Fibroblast of the conjunctiva (primary cell): ENCODE results near the gene HOXA4.

ENCODE experiments used
- DNase-seq: peaks from one replicate; pipeline ENCODE4 v3.0.0-alpha.2; 2010; ENCODE audit warnings: low read depth

Gene HOXA4

DNA sequence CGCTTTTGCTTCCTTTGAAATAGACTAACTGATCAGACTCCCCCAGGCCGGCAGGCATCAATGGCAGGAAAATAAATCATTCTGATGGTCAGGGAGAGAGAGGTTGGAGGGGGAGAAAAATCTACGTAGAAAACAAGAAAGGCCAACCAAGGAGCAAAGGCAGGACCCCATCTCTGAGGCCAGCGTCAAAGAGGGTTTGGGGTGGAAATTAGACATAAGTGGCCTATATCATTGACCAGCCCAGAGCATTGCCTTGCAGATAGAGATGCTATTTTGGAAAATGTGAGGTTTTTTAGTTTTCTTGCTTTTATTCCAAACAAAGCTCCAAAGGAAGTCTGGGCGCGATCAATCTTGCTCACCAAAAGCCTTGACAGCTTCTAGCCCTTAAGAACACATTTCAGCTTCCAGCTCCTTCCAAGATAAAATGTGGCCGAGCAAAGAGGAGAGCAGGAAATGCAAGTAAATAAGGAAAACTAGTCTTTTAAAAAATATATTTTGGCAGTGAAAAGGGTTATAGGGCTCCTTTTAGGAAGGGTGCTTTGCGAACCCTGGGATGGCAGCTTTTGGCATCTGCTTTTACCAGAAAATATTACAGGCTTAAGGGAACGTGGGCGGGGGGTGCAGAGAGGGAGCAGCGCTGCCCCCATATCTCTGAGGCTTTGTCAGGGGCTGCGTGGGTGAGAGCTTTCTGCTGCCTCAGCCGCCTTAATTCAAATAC lies 26.1 kb downstream of the HOXA4 start:
- no peak for DNase-seq

DNA sequence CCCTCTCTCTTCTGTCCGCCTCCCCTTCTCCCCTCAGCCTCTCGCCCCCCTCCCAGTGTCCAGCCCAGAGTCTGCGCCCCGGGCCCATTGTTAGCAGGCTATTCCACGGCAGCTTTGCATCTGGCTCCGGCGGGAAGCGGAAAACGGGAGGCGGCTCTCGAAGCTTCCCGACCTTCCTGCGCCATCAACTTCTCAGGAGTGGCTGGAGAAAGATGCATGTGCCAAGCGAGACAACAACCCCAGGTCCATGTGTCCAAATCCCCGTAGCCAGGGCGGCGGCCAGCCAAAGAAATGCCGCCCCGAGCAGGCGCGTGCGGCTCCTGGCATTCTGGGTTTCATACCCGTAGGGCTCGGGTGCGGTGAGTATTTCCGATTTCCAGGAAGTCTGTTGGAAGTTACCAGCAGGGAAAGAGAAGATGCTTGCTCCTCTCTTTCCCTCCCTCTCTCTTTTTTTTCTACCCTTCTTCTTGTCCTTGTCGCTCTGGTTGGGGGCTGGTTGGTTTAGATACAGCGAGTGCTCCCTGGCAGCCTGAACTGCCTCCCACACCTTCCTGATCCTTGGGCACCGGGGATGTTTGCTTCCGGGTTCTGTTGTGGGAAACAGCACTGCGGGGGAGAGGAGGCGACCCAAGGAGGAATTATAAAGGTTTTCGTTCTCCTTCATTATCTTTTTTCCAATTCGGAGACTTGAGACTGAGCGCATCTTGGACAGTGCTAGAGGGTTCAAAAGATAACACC lies 26.9 kb downstream of the HOXA4 start:
- DNase-seq = no peak

- no peak for DNase-seq
These were observed 27.7 kb downstream of the HOXA4 start, which contains the start of gene HOXA2 for GRCh38 chr7:27102581-27103442. TSS of gene HOXA2 (minus strand) at chr7:27102683. CDS start at chr7:27102500, 183 bp downstream.

DNA sequence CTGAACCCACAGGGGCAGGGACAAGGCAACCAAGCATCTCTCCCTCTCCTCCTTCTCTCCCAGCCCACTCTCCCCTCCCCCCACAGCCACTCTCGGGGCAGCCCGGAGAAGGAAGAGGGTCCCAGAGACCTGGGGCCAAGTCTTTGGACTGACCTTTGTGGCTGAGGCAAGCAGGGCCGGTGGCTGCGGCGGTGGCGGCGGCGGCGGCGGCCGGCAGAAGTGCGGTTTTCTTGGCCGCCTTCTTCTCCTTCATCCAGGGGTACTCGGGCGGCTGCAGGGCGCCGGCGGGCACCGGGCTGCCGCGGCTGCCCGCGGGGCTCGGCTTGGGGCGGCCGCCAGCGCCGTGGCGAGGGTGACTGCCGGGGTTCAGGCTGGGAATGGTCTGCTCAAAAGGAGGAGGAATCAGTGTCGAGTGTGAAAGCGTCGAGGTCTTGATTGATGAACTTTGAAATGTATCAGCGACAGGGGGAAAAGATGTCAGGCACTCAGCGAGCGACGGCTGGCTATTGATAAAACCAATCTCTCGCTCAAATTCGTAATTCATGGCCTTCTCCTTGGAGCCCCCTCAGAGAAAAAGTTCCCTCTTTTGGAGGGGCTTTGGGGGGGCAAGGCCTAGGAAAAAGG lies 28.5 kb downstream of the HOXA4 start:
- DNase-seq = no peak

GRCh38 chr7:27101171-27101956 lies 29.2 kb downstream of the HOXA4 start:
- DNase-seq = no peak

DNA sequence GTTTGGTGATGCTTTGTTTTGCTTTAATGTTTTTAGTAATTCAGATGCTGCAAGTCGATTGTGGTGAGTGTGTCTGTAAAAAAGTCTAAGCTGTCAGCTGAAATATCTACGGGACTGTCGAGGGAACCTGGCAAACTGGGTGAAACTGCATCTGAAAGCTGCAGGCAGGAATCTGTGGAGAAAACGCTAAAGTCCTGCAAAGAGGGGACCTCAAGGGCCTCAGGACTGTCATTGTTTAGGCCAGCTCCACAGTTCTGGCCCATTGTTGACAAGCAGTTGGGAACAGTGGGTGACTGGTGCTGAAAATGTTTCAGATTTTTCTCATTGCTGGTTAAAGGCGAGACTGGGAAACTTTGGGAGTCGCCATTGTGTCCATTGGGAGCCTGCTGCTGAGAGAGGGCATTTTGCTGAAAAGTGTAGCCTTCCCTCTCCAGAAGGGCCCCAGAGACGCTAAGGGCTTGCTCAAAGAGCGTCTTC lies 29.8 kb downstream of the HOXA4 start:
- no peak for DNase-seq

DNA sequence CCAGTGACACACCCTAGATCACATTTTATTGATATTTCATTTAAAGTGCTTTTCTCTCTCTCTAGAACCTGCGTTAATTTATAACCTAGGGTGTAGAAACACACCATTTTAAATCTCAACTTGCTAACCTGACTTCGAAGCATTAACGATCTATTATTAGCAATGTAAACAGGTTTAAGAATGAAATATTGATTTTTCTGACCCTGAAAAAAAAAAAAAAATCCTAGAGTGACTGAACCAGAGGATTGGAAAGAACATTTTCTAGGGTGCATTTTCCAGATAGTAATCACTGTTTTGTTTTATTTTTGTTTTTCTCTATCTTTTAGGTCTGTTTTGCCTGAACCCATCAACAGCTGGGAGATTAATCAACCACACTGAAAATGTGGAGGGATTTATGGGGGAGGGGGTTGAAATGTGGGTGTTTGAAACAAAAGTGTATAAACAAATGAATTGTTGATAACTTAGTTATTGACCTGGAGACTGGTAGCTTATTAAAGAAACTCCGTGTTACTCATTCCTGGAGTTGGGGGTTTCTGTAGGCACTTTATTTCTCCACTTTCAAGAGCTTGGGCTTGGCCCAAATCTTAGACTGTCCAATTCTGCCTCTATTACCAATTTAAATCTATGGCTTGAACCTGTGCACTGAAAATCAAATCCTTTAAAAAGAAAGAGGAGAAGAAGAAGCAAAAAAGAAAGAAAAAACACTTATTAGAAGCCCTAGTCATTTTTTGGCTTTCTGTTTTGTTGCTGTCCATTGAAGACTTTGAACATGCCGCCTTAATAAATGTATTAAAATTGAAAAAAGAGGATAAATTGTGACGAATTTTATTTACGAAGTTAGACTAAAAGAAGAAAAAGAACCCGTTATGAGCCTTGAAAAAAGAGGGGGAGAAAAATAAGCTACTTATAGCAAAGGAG lies 30.8 kb downstream of the HOXA4 start:
- no peak for DNase-seq

DNA sequence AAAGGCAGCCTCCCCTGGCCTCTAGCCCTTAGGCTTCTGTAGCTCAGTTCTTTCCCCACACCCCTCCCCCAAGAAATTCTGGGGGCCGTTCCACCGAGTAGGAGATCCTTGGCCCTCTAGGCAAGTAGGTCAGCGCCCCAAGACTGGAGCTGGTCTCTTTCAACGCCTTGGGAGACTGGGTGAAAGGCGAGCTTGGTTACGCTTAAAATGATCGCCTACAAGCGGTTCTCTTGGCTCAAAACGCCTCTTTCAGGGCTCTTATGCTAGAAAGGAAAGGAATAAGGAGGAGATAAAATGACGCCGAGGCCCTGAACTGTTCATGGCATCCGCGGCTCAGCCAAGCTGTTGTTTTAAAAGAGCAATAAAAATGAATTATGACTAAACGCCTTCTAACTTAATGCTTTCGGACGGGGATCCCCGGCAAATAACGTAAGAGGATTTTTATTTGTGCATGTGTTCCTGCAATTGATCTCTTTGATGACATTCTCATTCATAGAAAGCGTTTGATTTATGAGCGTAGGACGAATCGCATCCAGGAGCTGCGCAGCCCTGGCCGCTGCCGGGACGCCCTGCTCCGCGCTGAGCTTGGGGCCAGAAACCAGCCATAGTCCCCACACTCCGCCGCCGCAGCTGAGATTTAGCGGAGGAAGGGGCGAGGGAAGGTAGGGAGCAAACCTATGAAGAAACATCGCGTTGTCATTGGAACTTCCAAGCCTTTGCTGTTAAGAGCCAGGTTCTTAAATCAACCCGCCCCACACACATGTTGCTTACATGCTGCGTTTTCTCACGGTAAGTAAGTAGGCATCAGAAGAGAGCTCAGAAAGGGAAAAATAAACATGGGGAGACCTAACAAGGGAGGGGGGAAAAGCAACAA lies 31.7 kb downstream of the HOXA4 start:
- DNase-seq = no peak

DNA sequence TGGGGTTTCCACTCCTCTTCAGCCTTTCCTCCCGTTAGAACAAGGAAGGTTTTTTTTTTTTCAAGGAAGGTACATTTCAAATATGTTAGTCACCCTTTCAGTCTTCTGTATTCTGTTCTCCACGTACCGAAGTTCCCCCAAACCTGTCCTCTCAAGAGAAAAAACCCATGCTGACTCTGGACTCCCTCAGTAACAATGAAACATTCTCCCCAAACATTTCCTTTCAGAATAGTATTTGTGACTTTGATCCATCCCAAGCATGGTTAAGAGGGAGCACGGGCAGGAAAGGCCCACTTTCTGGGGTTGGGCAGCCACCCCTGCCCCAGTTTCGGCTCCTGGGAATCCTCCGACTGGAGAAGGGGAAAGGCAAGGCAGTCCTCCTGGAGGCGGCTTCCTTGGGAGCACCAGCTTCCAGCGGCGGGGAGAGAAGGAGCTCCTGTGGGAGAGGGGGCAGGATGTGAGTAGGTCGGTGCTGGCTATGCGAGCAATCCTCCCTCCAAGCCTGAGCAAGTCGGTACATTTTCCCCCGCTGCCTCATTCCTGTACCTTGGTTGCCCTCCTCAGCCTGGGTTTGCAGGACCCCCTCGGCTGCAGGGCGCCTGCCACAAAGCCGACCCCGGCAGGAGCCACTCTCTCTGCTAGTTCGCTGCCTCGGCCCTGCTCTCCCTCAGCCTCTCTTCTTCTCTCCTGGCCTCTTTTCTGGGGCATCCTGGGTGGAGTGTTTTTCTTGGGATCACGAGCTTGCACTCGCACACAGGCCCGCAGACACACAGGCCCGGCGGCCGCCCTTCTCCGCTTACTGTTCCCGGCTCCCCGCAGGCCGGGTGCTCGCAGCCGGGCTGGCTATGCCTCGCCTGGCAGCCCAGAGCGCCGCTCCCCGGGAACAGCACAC lies 32.6 kb downstream of the HOXA4 start:
- no peak for DNase-seq

DNA sequence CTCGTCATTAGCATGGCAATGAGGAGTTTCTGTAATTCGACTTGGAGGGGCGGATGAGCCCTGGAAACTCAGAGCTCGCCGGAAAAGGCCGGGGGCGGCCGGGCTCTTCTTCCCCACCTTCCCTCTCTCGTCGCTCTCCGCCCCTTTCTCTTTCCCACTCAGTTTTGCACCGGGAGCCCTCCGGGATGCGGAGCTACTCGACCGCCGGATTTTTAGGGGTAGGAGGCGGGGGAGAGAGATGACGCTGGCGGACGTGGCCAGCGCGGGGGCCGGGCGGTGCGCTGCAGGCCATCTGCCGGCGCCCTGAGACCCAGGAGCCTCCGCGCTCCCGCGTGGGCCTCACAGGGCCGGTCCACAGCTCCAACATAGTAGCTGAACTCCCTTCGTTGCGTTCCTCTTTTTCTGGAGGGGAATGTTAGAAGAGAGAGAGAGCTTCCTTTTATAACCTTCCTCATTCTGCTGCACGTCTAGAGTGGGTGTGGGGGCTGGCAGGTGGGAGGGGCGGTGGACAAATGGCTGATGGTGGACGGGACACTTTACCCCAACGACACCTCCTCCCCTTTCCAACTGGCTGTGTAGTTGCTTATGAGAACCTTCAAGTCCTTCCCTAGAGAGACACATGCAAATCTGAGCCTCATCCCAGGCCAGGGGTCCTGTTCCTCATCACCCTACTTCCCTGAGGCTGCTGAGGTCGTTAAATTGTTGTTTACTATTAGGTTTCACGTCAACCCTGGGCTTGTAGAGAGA lies 33.6 kb downstream of the HOXA4 start:
- DNase-seq = no peak

GRCh38 chr7:27095897-27096767 lies 34.4 kb downstream of the HOXA4 start, which contains the start of gene HOXA1:
TSS of gene HOXA1 (minus strand) at chr7:27096000. CDS start at chr7:27095912, 88 bp downstream.
- no peak for DNase-seq

- DNase-seq = no peak
These were observed 35.3 kb downstream of the HOXA4 start for GRCh38 chr7:27095050-27095896.

- no peak for DNase-seq
These were observed 36.1 kb downstream of the HOXA4 start for GRCh38 chr7:27094304-27095049.

DNA sequence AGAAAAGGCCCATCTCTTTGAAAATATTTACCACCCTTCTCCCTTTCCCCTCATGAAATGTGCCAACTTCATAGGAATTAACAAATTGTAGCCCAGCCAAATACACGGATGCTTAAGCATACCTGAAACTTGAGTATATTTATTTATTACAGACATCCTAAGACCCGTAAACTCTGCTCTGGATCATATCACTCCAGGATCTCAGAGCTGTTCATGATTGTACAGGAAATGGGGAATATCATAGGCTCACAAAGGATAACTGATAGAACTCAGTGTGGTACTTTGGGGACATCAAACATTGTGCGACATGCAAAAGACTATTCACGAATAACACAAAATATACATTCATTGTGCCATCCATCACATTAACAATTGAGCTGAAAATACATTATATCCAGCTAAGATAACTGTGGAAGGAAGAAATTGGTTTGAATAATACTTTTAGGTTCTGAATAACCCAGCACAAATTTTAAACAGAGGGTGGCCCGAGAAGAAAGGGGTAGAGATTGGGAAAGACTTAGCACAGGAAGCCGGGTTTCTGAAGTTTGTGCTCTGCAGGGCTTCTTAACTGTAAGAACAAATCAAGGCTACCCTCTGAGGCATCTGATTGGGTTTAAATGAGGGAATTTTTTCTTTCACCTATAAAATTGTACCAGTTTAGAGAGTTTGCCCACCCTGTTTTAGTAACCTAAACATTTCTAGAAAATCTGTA lies 37.2 kb downstream of the HOXA4 start:
- DNase-seq = no peak
